ENCODE data around the gene PET100.

DNA sequence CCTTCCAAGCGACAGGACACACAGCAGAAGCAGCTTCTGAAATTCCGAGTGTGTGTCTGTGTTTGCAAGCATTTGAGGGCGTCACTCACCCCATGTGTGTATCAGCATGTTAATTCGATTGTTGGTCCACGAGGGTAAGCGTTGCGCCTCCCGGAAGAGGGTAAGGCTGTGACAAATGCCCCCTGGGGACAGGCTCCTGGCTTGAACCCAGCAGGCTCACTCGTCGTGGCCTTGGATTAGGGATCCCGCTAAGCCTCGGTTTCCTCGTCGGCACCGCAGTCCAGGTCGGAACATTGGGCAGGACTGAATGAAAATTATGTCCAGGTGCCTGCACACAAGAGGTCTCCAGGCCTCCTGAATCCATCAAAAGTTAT lies 6.7 kb downstream of the PET100 start:
- TF ChIP-seq SRF (IDR thresholded peaks at IDR 0.05; ENCODE audit: low read depth) = no peak
- no peak for TF ChIP-seq CTCF (IDR thresholded peaks at IDR 0.05 in 2 of 3, conservative IDR thresholded peaks at IDR 0.05 in 1 of 3; ENCODE audit: borderline replicate concordance in 1 of 3, insufficient read depth in 1 of 3, low read depth in 2 of 3, low read length in 2 of 3)
- TF ChIP-seq, protein P1, sequence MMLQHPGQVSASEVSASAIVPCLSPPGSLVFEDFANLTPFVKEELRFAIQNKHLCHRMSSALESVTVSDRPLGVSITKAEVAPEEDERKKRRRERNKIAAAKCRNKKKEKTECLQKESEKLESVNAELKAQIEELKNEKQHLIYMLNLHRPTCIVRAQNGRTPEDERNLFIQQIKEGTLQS (IDR thresholded peaks at IDR 0.05) = no peak
- no peak for TF ChIP-seq POLR2A (IDR thresholded peaks at IDR 0.05; ENCODE audit: borderline replicate concordance, extremely low read depth, insufficient read depth, insufficient read length)
- no peak for TF ChIP-seq ZFX (IDR thresholded peaks at IDR 0.05)
- TF ChIP-seq CEBPB (IDR thresholded peaks at IDR 0.05; ENCODE audit: low read depth) = no peak
- no peak for TF ChIP-seq EZH2phosphoT487 (IDR thresholded peaks at IDR 0.05; ENCODE audit: borderline replicate concordance)
- TF ChIP-seq POLR2AphosphoS5 (IDR thresholded peaks at IDR 0.05; ENCODE audit: low read depth, low read length) = no peak
- no peak for TF ChIP-seq CBX3 (IDR thresholded peaks at IDR 0.05; ENCODE audit: low read depth)
- TF ChIP-seq SIN3A (IDR thresholded peaks at IDR 0.05; ENCODE audit: low read depth) = no peak
- no peak for TF ChIP-seq JUND (IDR thresholded peaks at IDR 0.05)
- TF ChIP-seq, protein P2, sequence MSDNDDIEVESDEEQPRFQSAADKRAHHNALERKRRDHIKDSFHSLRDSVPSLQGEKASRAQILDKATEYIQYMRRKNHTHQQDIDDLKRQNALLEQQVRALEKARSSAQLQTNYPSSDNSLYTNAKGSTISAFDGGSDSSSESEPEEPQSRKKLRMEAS (IDR thresholded peaks at IDR 0.05) = no peak
- TF ChIP-seq EZH2 (IDR thresholded peaks at IDR 0.05) = no peak
